Posterior cingulate gyrus (tissue), 11 donors: ENCODE results near the gene TTC33.

Experiments
- DNase-seq, 10 donors: peaks; one replicate each; pipeline versions ENCODE4 v3.0.0 to v3.0.0-alpha.2; 2020 to 2021; ENCODE audit warnings: mixed read lengths in 3 of 10
- intact Hi-C: fragments of 100-400 bp; cut with DNase I; formaldehyde crosslinking; loops from one replicate; pipeline ENCODE4 v1.15.1; 2023

The TTC33 gene

DNA sequence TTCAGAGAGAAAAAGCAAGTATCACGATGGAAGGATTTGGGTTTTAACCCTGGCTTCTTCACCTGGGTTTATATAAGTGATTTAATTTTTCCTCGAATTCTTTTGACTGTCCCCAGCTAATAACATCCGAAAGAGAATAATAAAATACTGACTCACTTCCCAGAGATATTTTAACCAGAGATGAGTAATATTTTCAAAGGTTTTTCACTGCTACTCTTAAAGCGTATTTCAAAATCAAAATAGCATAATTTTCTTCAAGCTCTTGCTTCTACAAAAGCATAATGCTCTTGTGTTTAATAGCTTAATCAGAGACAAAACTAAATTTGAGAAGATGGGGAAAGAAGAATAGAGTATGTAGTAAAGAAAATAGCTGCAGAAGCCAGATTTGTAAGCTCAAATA, 291.2 kb downstream of the TTC33 start:
- intact Hi-C loops, result no loop called here

More for the DNA sequence above, 291.2 kb downstream of the TTC33 start:
- no peak for DNase-seq
